Gastrocnemius medialis (tissue), 4 donors: ENCODE data around the gene ZNF573. TPM values are rescaled to one million over a fixed set of nuclear protein-coding genes. Genes with fewer than 3 reads are reported as not detected.

Source experiments
- ATAC-seq, 2 donors: fragments of 150-250 bp; one replicate each; pipeline ENCODE4 v1.9.1; 2016
- DNase-seq, 2 donors: peaks; one replicate each; pipeline ENCODE4 v3.0.0-alpha.2; 2019
- H3K27ac ChIP-seq, 4 donors: fragments of 200-600 bp; sonication (generic); 1 replicate in 1 of 4; 2 replicates in 3 of 4; pipeline ENCODE4 v1.5.1; 2016 to 2018; ENCODE audit warnings: mild to moderate bottlenecking in 2 of 4, moderate library complexity in 1 of 4
- H3K27me3 ChIP-seq, 3 donors: fragments of 200-600 bp; sonication (generic) in 2 of 3; 1 replicate in 1 of 3; 2 replicates in 2 of 3; pipeline versions ENCODE4 v1.5.1 to v1.6.0; 2016 to 2019; ENCODE audit warnings: mild to moderate bottlenecking in 1 of 3, moderate library complexity in 1 of 3
- H3K36me3 ChIP-seq, 2 donors: fragments of 200-600 bp; sonication (generic) in 1 of 2; one replicate each; pipeline ENCODE4 v1.5.1; 2017 to 2018
- H3K4me1 ChIP-seq, 2 donors: fragments of 200-600 bp; sonication (generic) in 1 of 2; one replicate each; pipeline ENCODE4 v1.5.1; 2016 to 2017; ENCODE audit warnings: mild to moderate bottlenecking in 2 of 2
- H3K4me3 ChIP-seq, 4 donors: fragments of 200-600 bp; sonication (generic) in 3 of 4; 1 replicate in 1 of 4; 2 replicates in 3 of 4; pipeline ENCODE4 v1.5.1; 2016 to 2019; ENCODE audit warnings: mild to moderate bottlenecking in 2 of 4
- H3K9me3 ChIP-seq, 3 donors: fragments of 200-600 bp; sonication (generic) in 2 of 3; 1 replicate in 1 of 3; 2 replicates in 2 of 3; pipeline ENCODE4 v1.5.1; 2016 to 2019
- CTCF ChIP-seq, 5 experiments: fragments of 450-650 bp in 3 of 5; fragments of 200-600 bp in 2 of 5; sonication (generic) in 2 of 5; IDR thresholded peaks in 4 of 5; conservative IDR thresholded peaks in 1 of 5; 1 replicate in 4 of 5; 2 replicates in 1 of 5; pipeline ENCODE4 v1.5.1; 2016 to 2019; ENCODE audit warnings: antibody characterized with exemption in 5 of 5, mild to moderate bottlenecking in 3 of 5, moderate library complexity in 3 of 5
- POLR2A ChIP-seq, 2 donors: fragments of 450-650 bp; IDR thresholded peaks; one replicate each; pipeline ENCODE4 v1.6.1; 2017; ENCODE audit warnings: antibody characterized with exemption in 2 of 2, mild to moderate bottlenecking in 2 of 2, moderate library complexity in 2 of 2
- in situ Hi-C, 4 donors: fragments of 200-750 bp; cut with MboI; loops; one replicate each; pipeline versions ENCODE4 v1.15.0 to v1.8.0; 2017; ENCODE audit warnings: low sequenced_read_pairs in 4 of 4
- intact Hi-C: fragments of 100-400 bp; cut with DNase I; formaldehyde crosslinking; loops from one replicate; pipeline ENCODE4 v1.15.1; 2023; ENCODE audit warnings: low total_unique reads
- total RNA-seq, 4 donors: library from RNA; depleted of rRNA; stranded (reverse); fragments of >200 nt; gene quantifications; one replicate each; pipeline versions ENCODE4 v1.1.0 to v1.2.3, GENCODE V29; 2016

Gene ZNF573
- total RNA-seq, 4 donors from 2014 or later, result 2.6 to 12.8 (median 5.6) TPM

DNA sequence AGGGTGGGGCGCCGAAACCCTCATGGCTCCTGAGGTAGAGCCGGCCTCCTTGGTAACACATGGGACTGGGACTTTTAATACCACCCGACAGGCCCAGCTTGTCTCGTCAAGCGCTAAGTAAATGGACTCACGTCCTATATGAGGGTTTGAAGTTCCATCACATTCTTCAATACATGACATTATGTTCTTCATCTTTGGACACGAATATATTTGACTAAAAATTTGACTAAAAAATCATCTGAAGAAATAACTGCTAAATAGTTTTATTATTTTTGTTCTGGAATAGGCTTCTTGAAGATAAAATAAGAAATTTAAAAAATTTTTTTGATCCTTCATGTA, 59.5 kb downstream of the ZNF573 start:
- Histone ChIP-seq H3K27ac (peak overlapping the region; percentile 54 to 77 (median 70)), H3K4me1 (peaks cover 6 to 13% of the 10 kb centered on the region in 2 donors), H3K9me3 (no peaks in the 10 kb centered on the region), H3K36me3 (no peaks in the 10 kb centered on the region), H3K4me3 (peak overlapping the region; percentile 67 to 88 (median 82)), H3K27me3 (no peaks in the 10 kb centered on the region)
- no peak for DNase-seq
- no peak for TF ChIP-seq CTCF (IDR thresholded peaks at IDR 0.05 in 4 of 5, conservative IDR thresholded peaks at IDR 0.05 in 1 of 5)
- TF ChIP-seq POLR2A (IDR thresholded peaks at IDR 0.05), result no peak
- ATAC-seq, result no peak
- intact Hi-C loops (loop anchor here (2.0 kb wide), 2 partner anchors 63 to 125 kb away; partner anchors contain the start of genes ZNF540 and ZNF571), in situ Hi-C loops (no loop called here)

- H3K4me3 ChIP-seq, result peak within 1 kb of the TSS; percentile 67 to 88 (median 82)
- in situ Hi-C loops, result no loop called here
- no peaks in the 10 kb centered on the region for H3K27me3 ChIP-seq
- peak; percentile 29 to 44 for TF ChIP-seq POLR2A (IDR thresholded peaks at IDR 0.05)
- TF ChIP-seq CTCF (IDR thresholded peaks at IDR 0.05 in 4 of 5, conservative IDR thresholded peaks at IDR 0.05 in 1 of 5), result peak in 4 of 5 experiments; percentile 3 to 48 (median 46)
- intact Hi-C loops, result loop anchor here (2.0 kb wide), 2 partner anchors 63 to 125 kb away; partner anchors contain the start of genes ZNF540 and ZNF571
- no peaks in the 10 kb centered on the region for H3K9me3 ChIP-seq
- H3K27ac ChIP-seq, result peak within 1 kb of the TSS; percentile 54 to 77 (median 70)
- DNase-seq, result peak; percentile 64 to 75
- peaks cover 6 to 13% of the 10 kb centered on the region in 2 donors for H3K4me1 ChIP-seq
- peak; percentile 89 to 97 for ATAC-seq
- H3K36me3 ChIP-seq, result no peaks in the 10 kb centered on the region
These were observed 60.1 kb downstream of the ZNF573 start, which contains the start of gene ZNF607 for GRCh38 chr19:37719111-37719926. Gene ZNF607 (minus strand): TSS chr19:37719761. CDS start chr19:37711618, 8,143 bp downstream.

GRCh38 chr19:37718304-37718703, 61.1 kb downstream of the ZNF573 start:
- ATAC-seq, result no peak
- Histone ChIP-seq H3K9me3 (no peaks in the 10 kb centered on the region), H3K36me3 (no peaks in the 10 kb centered on the region), H3K27ac (no peak overlapping the region), H3K27me3 (no peaks in the 10 kb centered on the region), H3K4me3 (peak overlapping the region in 3 of 4 donors; percentile 67 to 88 (median 77)), H3K4me1 (peaks cover 6 to 13% of the 10 kb centered on the region in 2 donors)
- TF ChIP-seq POLR2A (IDR thresholded peaks at IDR 0.05) (no peak), CTCF (IDR thresholded peaks at IDR 0.05 in 4 of 5, conservative IDR thresholded peaks at IDR 0.05 in 1 of 5) (no peak)
- intact Hi-C loops (loop anchor here (2.0 kb wide), 2 partner anchors 62 to 124 kb away; partner anchors contain the start of genes ZNF540 and ZNF571), in situ Hi-C loops (no loop called here)
- DNase-seq, result no peak

- no peaks in the 10 kb centered on the region for H3K27me3 ChIP-seq
- intact Hi-C loops (no loop called here), in situ Hi-C loops (no loop called here)
- DNase-seq, result no peak
- H3K4me3 ChIP-seq, result no peak overlapping the region
- peaks cover 6 to 13% of the 10 kb centered on the region in 2 donors for H3K4me1 ChIP-seq
- no peak overlapping the region for H3K27ac ChIP-seq
- H3K36me3 ChIP-seq, result peaks cover 0 to 4% of the 10 kb centered on the region in 2 donors
- H3K9me3 ChIP-seq, result no peaks in the 10 kb centered on the region
- no peak for ATAC-seq
- TF ChIP-seq CTCF (IDR thresholded peaks at IDR 0.05 in 4 of 5, conservative IDR thresholded peaks at IDR 0.05 in 1 of 5) (no peak), POLR2A (IDR thresholded peaks at IDR 0.05) (no peak)
These were observed 63.2 kb downstream of the ZNF573 start for GRCh38 chr19:37716140-37716539.
